K562 (cell line): Measurements from ENCODE around the gene TRMT1. TPM values are rescaled to one million over a fixed set of nuclear protein-coding genes. Genes with fewer than 3 reads are reported as not detected.

Experiments
- EHMT2 ChIP-seq: fragments of 450-650 bp; IDR thresholded peaks from 2 replicates; pipeline ENCODE4 v1.6.1; 2018; ENCODE audit warnings: antibody characterized with exemption
- LCOR ChIP-seq: sonication (generic); formaldehyde crosslinking; IDR thresholded peaks from 2 replicates; pipeline ENCODE4 v1.8.0; 2022; ENCODE audit warnings: mild to moderate bottlenecking, missing genetic modification reagents
- PHB2 ChIP-seq: fragments of 450-650 bp; IDR thresholded peaks from 2 replicates; pipeline ENCODE4 v1.6.1; 2017; ENCODE audit warnings: low read depth
- SMAD3 ChIP-seq: fragments of 450-650 bp; formaldehyde crosslinking; conservative IDR thresholded peaks from 2 replicates; pipeline ENCODE4 v1.4.0; 2020; ENCODE audit warnings: mild to moderate bottlenecking
- SMC3 ChIP-seq: conservative IDR thresholded peaks from 2 replicates; pipeline ENCODE4 v1.6.1; 2011; ENCODE audit warnings: low read depth, low read length, improper control_type of control experiment; ENCODE audit not compliant: insufficient read depth
- SRSF3 ChIP-seq: fragments of 200-400 bp; formaldehyde crosslinking; IDR thresholded peaks from 2 replicates; pipeline ENCODE4 v1.6.1; 2016; ENCODE audit warnings: mild to moderate bottlenecking, low read length, moderate library complexity; ENCODE audit not compliant: insufficient read depth
- ZNF589 ChIP-seq: fragments of 200-800 bp; sonication (Bioruptor generic); IDR thresholded peaks from 2 replicates; pipeline ENCODE4 v1.6.1; 2016; ENCODE audit warnings: low read depth, missing genetic modification characterization, missing compliant biosample characterization
- ZNF639 ChIP-seq, 2 experiments: fragments of 200-800 bp in 1 of 2; sonication (Bioruptor generic) in 1 of 2; sonication (generic) in 1 of 2; formaldehyde crosslinking in 1 of 2; IDR thresholded peaks in 1 of 2; conservative IDR thresholded peaks in 1 of 2; 2 replicates each; pipeline versions ENCODE4 v1.5.0 to v1.6.1; 2016 to 2020; ENCODE audit warnings: missing compliant biosample characterization in 1 of 2, missing genetic modification characterization in 1 of 2, missing genetic modification reagents in 1 of 2
- ZNF695 ChIP-seq: fragments of 450-650 bp; formaldehyde crosslinking; IDR thresholded peaks from 2 replicates; pipeline ENCODE4 v1.4.0; 2020; ENCODE audit warnings: mild to moderate bottlenecking, moderate library complexity
- polyA plus RNA-seq, 8 experiments: library from polyadenylated mRNA; depleted of rRNA in 4 of 8; stranded (reverse) in 5 of 8; unstranded in 3 of 8; fragments of >200 nt; fragmentation: Nextera tagmentation in 2 of 8; fragmentation: Illumina TruSeq in 1 of 8; extraction: Ambion mirVana in 2 of 8; extraction: Trizol in 1 of 8; gene quantifications; 2 replicates each; pipeline versions ENCODE4 v1.2.1 to v1.2.3, GENCODE V29; 2011 to 2014; ENCODE audit warnings: inconsistent platforms in 1 of 8, missing spikeins in 1 of 8
- total RNA-seq, 7 experiments: library from RNA; depleted of rRNA in 6 of 7; stranded (reverse); fragments of >200 nt in 6 of 7; fragmentation: Illumina TruSeq in 2 of 7; extraction: Trizol in 2 of 7; gene quantifications; 2 replicates each; pipeline versions ENCODE4 v1.2.1 to v1.2.3, GENCODE V29; 2011 to 2021; ENCODE audit warnings: low replicate concordance in 1 of 7
- TF ChIP-seq, protein P1 (sequence below): fragments of 450-650 bp; IDR thresholded peaks from 2 replicates; pipeline ENCODE4 v1.6.1; 2016; ENCODE audit warnings: low read depth
- TF ChIP-seq, protein P2 (sequence below), 2 experiments: IDR thresholded peaks in 1 of 2; conservative IDR thresholded peaks in 1 of 2; 2 replicates each; pipeline ENCODE4 v1.6.1; 2016; ENCODE audit warnings: low read depth in 2 of 2, mild to moderate bottlenecking in 1 of 2, missing compliant biosample characterization in 1 of 2, missing genetic modification characterization in 1 of 2, moderate library complexity in 1 of 2
- TF ChIP-seq, protein P3 (sequence below), 2 experiments: fragments of 450-650 bp; conservative IDR thresholded peaks; 2 replicates each; pipeline ENCODE4 v1.6.1; 2017; ENCODE audit warnings: mild to moderate bottlenecking in 2 of 2, moderate library complexity in 2 of 2

Gene TRMT1
- total and polyA plus RNA-seq, 9 of the 15 experiments (the other 6 are each of a cell fraction or from before 2014, with no cell fraction given) = 5.8 to 158 (median 54.3) TPM

DNA sequence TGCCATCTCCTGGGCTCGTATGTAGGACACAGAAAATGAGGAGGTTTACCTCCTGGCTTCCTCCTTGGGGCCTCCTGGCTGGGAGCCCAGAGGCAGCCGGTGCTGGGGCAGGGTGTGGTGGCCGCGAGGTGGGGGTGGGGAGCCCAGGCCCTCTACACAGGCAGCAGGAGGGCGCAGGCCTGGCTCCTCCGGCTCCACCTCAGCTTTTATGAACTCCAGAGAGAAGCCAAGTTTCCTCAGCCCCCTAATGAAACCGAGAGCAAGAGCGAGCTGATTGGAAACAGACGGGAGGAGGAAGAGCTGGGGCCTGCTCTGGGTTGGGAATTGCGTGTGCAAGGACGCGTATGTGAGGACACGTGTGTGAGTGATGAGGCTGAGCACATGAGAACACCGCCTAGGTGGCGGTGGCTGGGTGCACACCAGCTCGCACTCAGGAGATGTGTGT lies 37.0 kb downstream of the TRMT1 start (continued):
- no peak for TF ChIP-seq ZNF639 (CRISPR knock-in tag; conservative IDR thresholded peaks at IDR 0.05 in 1 of 2, IDR thresholded peaks at IDR 0.05 in 1 of 2)
- TF ChIP-seq PHB2 = no peak
- TF ChIP-seq, protein P1, sequence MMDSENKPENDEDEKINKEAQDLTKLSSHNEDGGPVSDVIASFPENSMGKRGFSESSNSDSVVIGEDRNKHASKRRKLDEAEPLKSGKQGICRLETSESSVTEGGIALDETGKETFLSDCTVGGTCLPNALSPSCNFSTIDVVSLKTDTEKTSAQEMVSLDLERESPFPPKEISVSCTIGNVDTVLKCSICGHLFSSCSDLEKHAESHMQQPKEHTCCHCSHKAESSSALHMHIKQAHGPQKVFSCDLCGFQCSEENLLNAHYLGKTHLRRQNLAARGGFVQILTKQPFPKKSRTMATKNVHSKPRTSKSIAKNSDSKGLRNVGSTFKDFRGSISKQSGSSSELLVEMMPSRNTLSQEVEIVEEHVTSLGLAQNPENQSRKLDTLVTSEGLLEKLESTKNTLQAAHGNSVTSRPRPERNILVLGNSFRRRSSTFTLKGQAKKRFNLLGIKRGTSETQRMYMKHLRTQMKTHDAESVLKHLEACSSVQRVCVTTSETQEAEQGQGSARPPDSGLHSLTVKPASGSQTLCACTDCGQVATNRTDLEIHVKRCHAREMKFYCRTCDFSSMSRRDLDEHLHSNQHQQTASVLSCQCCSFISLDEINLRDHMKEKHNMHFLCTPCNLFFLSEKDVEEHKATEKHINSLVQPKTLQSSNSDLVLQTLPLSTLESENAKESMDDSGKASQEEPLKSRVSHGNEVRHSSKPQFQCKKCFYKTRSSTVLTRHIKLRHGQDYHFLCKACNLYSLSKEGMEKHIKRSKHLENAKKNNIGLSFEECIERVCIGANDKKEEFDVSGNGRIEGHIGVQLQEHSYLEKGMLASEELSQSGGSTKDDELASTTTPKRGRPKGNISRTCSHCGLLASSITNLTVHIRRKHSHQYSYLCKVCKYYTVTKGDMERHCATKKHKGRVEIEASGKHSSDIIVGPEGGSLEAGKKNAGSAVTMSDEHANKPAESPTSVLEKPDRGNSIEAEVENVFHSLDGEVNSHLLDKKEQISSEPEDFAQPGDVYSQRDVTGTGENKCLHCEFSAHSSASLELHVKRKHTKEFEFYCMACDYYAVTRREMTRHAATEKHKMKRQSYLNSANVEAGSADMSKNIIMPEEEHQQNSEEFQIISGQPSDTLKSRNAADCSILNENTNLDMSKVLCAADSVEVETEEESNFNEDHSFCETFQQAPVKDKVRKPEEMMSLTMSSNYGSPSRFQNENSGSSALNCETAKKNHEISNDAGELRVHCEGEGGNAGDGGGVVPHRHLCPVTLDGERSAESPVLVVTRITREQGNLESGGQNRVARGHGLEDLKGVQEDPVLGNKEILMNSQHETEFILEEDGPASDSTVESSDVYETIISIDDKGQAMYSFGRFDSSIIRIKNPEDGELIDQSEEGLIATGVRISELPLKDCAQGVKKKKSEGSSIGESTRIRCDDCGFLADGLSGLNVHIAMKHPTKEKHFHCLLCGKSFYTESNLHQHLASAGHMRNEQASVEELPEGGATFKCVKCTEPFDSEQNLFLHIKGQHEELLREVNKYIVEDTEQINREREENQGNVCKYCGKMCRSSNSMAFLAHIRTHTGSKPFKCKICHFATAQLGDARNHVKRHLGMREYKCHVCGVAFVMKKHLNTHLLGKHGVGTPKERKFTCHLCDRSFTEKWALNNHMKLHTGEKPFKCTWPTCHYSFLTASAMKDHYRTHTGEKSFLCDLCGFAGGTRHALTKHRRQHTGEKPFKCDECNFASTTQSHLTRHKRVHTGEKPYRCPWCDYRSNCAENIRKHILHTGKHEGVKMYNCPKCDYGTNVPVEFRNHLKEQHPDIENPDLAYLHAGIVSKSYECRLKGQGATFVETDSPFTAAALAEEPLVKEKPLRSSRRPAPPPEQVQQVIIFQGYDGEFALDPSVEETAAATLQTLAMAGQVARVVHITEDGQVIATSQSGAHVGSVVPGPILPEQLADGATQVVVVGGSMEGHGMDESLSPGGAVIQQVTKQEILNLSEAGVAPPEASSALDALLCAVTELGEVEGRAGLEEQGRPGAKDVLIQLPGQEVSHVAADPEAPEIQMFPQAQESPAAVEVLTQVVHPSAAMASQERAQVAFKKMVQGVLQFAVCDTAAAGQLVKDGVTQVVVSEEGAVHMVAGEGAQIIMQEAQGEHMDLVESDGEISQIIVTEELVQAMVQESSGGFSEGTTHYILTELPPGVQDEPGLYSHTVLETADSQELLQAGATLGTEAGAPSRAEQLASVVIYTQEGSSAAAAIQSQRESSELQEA = peak; percentile 84
- TF ChIP-seq EHMT2 = no peak
- no peak for TF ChIP-seq ZNF589 (CRISPR knock-in tag)
- no peak for TF ChIP-seq LCOR
- no peak for TF ChIP-seq ZNF695 (CRISPR knock-in tag)
- TF ChIP-seq SMAD3 = 0 out of 2 replicates have a peak, but pooled peaks have one; percentile 37
- no peak for TF ChIP-seq SRSF3
- TF ChIP-seq, protein P2, sequence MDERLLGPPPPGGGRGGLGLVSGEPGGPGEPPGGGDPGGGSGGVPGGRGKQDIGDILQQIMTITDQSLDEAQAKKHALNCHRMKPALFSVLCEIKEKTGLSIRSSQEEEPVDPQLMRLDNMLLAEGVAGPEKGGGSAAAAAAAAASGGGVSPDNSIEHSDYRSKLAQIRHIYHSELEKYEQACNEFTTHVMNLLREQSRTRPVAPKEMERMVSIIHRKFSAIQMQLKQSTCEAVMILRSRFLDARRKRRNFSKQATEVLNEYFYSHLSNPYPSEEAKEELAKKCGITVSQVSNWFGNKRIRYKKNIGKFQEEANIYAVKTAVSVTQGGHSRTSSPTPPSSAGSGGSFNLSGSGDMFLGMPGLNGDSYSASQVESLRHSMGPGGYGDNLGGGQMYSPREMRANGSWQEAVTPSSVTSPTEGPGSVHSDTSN (CRISPR knock-in tag; IDR thresholded peaks at IDR 0.05; ENCODE audit: low read depth) = no peak
- TF ChIP-seq, protein P2 (tag; conservative IDR thresholded peaks at IDR 0.05; ENCODE audit: low read depth) = no peak
- TF ChIP-seq SMC3 = no peak
- TF ChIP-seq, protein P3, sequence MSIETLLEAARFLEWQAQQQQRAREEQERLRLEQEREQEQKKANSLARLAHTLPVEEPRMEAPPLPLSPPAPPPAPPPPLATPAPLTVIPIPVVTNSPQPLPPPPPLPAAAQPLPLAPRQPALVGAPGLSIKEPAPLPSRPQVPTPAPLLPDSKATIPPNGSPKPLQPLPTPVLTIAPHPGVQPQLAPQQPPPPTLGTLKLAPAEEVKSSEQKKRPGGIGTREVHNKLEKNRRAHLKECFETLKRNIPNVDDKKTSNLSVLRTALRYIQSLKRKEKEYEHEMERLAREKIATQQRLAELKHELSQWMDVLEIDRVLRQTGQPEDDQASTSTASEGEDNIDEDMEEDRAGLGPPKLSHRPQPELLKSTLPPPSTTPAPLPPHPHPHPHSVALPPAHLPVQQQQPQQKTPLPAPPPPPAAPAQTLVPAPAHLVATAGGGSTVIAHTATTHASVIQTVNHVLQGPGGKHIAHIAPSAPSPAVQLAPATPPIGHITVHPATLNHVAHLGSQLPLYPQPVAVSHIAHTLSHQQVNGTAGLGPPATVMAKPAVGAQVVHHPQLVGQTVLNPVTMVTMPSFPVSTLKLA (conservative IDR thresholded peaks at IDR 0.05) = peak; percentile 63 to 81; a peak in 3 of 4 replicates
